Measurements from ENCODE around the gene GNGT1. TPM values are rescaled to one million over a fixed set of nuclear protein-coding genes. Genes with fewer than 3 reads are reported as not detected.

GNGT1 gene
- total and polyA plus RNA-seq, 2 of the 8 experiments (the other 6 are each of a cell fraction or from before 2014, with no cell fraction given), result 0.26 TPM; not detected in 1

DNA sequence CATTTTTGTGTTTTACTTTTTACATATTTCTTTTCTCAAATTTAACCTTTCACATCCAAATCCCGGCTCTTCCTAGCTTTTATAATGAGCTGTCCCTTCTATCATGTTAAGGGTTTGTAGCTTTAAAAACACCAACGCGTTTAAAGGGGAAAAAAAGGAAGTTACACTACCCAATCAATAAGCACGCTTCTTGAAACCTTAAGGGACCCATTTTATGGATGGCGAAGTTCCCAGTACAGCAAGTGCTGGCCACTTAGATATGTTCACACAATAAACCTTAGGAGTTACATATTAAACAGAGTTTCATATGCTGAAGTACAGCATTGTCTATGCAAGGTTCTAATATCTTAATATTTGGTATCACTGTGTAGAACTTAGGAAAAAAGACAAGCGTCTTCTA lies 16.9 kb downstream of the GNGT1 start (continued):
- TF ChIP-seq, protein P1, sequence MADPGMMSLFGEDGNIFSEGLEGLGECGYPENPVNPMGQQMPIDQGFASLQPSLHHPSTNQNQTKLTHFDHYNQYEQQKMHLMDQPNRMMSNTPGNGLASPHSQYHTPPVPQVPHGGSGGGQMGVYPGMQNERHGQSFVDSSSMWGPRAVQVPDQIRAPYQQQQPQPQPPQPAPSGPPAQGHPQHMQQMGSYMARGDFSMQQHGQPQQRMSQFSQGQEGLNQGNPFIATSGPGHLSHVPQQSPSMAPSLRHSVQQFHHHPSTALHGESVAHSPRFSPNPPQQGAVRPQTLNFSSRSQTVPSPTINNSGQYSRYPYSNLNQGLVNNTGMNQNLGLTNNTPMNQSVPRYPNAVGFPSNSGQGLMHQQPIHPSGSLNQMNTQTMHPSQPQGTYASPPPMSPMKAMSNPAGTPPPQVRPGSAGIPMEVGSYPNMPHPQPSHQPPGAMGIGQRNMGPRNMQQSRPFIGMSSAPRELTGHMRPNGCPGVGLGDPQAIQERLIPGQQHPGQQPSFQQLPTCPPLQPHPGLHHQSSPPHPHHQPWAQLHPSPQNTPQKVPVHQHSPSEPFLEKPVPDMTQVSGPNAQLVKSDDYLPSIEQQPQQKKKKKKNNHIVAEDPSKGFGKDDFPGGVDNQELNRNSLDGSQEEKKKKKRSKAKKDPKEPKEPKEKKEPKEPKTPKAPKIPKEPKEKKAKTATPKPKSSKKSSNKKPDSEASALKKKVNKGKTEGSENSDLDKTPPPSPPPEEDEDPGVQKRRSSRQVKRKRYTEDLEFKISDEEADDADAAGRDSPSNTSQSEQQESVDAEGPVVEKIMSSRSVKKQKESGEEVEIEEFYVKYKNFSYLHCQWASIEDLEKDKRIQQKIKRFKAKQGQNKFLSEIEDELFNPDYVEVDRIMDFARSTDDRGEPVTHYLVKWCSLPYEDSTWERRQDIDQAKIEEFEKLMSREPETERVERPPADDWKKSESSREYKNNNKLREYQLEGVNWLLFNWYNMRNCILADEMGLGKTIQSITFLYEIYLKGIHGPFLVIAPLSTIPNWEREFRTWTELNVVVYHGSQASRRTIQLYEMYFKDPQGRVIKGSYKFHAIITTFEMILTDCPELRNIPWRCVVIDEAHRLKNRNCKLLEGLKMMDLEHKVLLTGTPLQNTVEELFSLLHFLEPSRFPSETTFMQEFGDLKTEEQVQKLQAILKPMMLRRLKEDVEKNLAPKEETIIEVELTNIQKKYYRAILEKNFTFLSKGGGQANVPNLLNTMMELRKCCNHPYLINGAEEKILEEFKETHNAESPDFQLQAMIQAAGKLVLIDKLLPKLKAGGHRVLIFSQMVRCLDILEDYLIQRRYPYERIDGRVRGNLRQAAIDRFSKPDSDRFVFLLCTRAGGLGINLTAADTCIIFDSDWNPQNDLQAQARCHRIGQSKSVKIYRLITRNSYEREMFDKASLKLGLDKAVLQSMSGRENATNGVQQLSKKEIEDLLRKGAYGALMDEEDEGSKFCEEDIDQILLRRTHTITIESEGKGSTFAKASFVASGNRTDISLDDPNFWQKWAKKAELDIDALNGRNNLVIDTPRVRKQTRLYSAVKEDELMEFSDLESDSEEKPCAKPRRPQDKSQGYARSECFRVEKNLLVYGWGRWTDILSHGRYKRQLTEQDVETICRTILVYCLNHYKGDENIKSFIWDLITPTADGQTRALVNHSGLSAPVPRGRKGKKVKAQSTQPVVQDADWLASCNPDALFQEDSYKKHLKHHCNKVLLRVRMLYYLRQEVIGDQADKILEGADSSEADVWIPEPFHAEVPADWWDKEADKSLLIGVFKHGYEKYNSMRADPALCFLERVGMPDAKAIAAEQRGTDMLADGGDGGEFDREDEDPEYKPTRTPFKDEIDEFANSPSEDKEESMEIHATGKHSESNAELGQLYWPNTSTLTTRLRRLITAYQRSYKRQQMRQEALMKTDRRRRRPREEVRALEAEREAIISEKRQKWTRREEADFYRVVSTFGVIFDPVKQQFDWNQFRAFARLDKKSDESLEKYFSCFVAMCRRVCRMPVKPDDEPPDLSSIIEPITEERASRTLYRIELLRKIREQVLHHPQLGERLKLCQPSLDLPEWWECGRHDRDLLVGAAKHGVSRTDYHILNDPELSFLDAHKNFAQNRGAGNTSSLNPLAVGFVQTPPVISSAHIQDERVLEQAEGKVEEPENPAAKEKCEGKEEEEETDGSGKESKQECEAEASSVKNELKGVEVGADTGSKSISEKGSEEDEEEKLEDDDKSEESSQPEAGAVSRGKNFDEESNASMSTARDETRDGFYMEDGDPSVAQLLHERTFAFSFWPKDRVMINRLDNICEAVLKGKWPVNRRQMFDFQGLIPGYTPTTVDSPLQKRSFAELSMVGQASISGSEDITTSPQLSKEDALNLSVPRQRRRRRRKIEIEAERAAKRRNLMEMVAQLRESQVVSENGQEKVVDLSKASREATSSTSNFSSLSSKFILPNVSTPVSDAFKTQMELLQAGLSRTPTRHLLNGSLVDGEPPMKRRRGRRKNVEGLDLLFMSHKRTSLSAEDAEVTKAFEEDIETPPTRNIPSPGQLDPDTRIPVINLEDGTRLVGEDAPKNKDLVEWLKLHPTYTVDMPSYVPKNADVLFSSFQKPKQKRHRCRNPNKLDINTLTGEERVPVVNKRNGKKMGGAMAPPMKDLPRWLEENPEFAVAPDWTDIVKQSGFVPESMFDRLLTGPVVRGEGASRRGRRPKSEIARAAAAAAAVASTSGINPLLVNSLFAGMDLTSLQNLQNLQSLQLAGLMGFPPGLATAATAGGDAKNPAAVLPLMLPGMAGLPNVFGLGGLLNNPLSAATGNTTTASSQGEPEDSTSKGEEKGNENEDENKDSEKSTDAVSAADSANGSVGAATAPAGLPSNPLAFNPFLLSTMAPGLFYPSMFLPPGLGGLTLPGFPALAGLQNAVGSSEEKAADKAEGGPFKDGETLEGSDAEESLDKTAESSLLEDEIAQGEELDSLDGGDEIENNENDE (IDR thresholded peaks at IDR 0.05; ENCODE audit: insufficient replicate concordance, low read length), result no peak
- TF ChIP-seq CEBPB (IDR thresholded peaks at IDR 0.05; ENCODE audit: low read depth, low read length), result no peak
- TF ChIP-seq SUZ12 (IDR thresholded peaks at IDR 0.05; ENCODE audit: low read length), result no peak
- no peak for TF ChIP-seq SP2 (IDR thresholded peaks at IDR 0.05; ENCODE audit: low read length)
- no peak for TF ChIP-seq TEAD4 (IDR thresholded peaks at IDR 0.05; ENCODE audit: low read depth, low read length)
- TF ChIP-seq SP4 (IDR thresholded peaks at IDR 0.05; ENCODE audit: low read length), result no peak
- TF ChIP-seq ATF3 (IDR thresholded peaks at IDR 0.05; ENCODE audit: insufficient read depth, low read depth, low read length), result no peak
- TF ChIP-seq RFX5 (IDR thresholded peaks at IDR 0.05; ENCODE audit: borderline replicate concordance, low read depth, low read length), result no peak
- no peak for TF ChIP-seq SIRT6 (IDR thresholded peaks at IDR 0.05; ENCODE audit: low read length)
- no peak for TF ChIP-seq POLR2A (IDR thresholded peaks at IDR 0.05; ENCODE audit: control extremely low read depth in 1 of 2, low read depth in 2 of 2, low read length in 2 of 2)
- TF ChIP-seq EGR1 (IDR thresholded peaks at IDR 0.05; ENCODE audit: borderline replicate concordance, low read depth, low read length), result no peak
